Upper lobe of left lung (tissue), 4 donors: ENCODE results near the gene TRAPPC5.

ENCODE experiments used
- CTCF ChIP-seq, 6 experiments: fragments of 450-650 bp in 4 of 6; fragments of 200-600 bp in 2 of 6; sonication (generic) in 2 of 6; IDR thresholded peaks; one replicate each; pipeline ENCODE4 v1.5.1; 2016 to 2019; ENCODE audit warnings: antibody characterized with exemption in 6 of 6
- EP300 ChIP-seq, 4 donors: sonication (generic); formaldehyde crosslinking; IDR thresholded peaks; one replicate each; pipeline ENCODE4 v1.5.1; 2017; ENCODE audit warnings: antibody characterized with exemption in 4 of 4, control low read depth in 2 of 4

GRCh38 chr19:7694499-7694898 is 13.9 kb downstream of the TRAPPC5 start:
- TF ChIP-seq CTCF (IDR thresholded peaks at IDR 0.05) (no peak), EP300 (IDR thresholded peaks at IDR 0.05) (no peak)
